GM15510 (cell line): ENCODE data around the gene PDGFC.

Experiments
- POLR2A ChIP-seq: IDR thresholded peaks from 3 replicates; pipeline ENCODE4 v1.6.1; 2011; ENCODE audit warnings: borderline replicate concordance; ENCODE audit not compliant: insufficient read length; ENCODE audit errors: extremely low read depth

Gene PDGFC

GRCh38 chr4:156971676-156972378 is at the start of gene PDGFC:
PDGFC (minus strand) TSS chr4:156971799; CDS start chr4:156970903, 896 bp downstream.
- TF ChIP-seq POLR2A: no peak

GRCh38 chr4:157020882-157021281 is 49.3 kb upstream of the PDGFC start:
- no peak for TF ChIP-seq POLR2A

GRCh38 chr4:157018920-157019490 is 47.4 kb upstream of the PDGFC start:
- TF ChIP-seq POLR2A: no peak

GRCh38 chr4:157014621-157015591 is 43.3 kb upstream of the PDGFC start:
- no peak for TF ChIP-seq POLR2A

- no peak for TF ChIP-seq POLR2A
Observed at GRCh38 chr4:157013656-157014055, 42.1 kb upstream of the PDGFC start.

GRCh38 chr4:157012781-157013180 is 41.2 kb upstream of the PDGFC start:
- TF ChIP-seq POLR2A: no peak

GRCh38 chr4:157012296-157012695 is 40.7 kb upstream of the PDGFC start:
- no peak for TF ChIP-seq POLR2A

- no peak for TF ChIP-seq POLR2A
Observed at GRCh38 chr4:157010630-157011029, 39.0 kb upstream of the PDGFC start.

- no peak for TF ChIP-seq POLR2A
Observed at GRCh38 chr4:157005831-157006230, 34.2 kb upstream of the PDGFC start.

- TF ChIP-seq POLR2A: no peak
Observed at GRCh38 chr4:157005193-157005592, 33.6 kb upstream of the PDGFC start.

- no peak for TF ChIP-seq POLR2A
Observed at GRCh38 chr4:157004279-157005161, 32.9 kb upstream of the PDGFC start.

GRCh38 chr4:156999175-156999517 is 27.5 kb upstream of the PDGFC start:
- no peak for TF ChIP-seq POLR2A

GRCh38 chr4:156998500-156999174 is 27.0 kb upstream of the PDGFC start:
- TF ChIP-seq POLR2A: no peak

- no peak for TF ChIP-seq POLR2A
Observed at GRCh38 chr4:156992943-156993342, 21.3 kb upstream of the PDGFC start.

GRCh38 chr4:156991161-156991560 is 19.6 kb upstream of the PDGFC start:
- TF ChIP-seq POLR2A: no peak

GRCh38 chr4:156983366-156983765 is 11.8 kb upstream of the PDGFC start:
- no peak for TF ChIP-seq POLR2A
